Sigmoid colon (tissue), 4 donors: ENCODE measurements around the gene MTG2.

ENCODE experiments used
- CTCF ChIP-seq, 4 experiments: fragments of 450-650 bp in 3 of 4; fragments of 200-600 bp in 1 of 4; IDR thresholded peaks; one replicate each; pipeline ENCODE4 v1.5.1; 2016 to 2019; ENCODE audit warnings: antibody characterized with exemption in 4 of 4, mild to moderate bottlenecking in 3 of 4, moderate library complexity in 2 of 4
- EP300 ChIP-seq, 4 donors: sonication (generic); formaldehyde crosslinking; IDR thresholded peaks; one replicate each; pipeline ENCODE4 v1.6.1; 2017; ENCODE audit warnings: antibody characterized with exemption in 4 of 4

GRCh38 chr20:62151835-62152364 lies 30.9 kb upstream of the MTG2 start:
- TF ChIP-seq CTCF (IDR thresholded peaks at IDR 0.05) (no peak), EP300 (IDR thresholded peaks at IDR 0.05) (no peak)
